GM21737 (cell line): ENCODE measurements around the gene IRX1.

Experiments used
- ATAC-seq: cut with Tn5 transposase; IDR thresholded peaks from one replicate; pipeline ENCODE4 v1.9.1; 2021; ENCODE audit warnings: mild to moderate bottlenecking, moderate library complexity; ENCODE audit not compliant: unreplicated experiment

Gene IRX1

DNA sequence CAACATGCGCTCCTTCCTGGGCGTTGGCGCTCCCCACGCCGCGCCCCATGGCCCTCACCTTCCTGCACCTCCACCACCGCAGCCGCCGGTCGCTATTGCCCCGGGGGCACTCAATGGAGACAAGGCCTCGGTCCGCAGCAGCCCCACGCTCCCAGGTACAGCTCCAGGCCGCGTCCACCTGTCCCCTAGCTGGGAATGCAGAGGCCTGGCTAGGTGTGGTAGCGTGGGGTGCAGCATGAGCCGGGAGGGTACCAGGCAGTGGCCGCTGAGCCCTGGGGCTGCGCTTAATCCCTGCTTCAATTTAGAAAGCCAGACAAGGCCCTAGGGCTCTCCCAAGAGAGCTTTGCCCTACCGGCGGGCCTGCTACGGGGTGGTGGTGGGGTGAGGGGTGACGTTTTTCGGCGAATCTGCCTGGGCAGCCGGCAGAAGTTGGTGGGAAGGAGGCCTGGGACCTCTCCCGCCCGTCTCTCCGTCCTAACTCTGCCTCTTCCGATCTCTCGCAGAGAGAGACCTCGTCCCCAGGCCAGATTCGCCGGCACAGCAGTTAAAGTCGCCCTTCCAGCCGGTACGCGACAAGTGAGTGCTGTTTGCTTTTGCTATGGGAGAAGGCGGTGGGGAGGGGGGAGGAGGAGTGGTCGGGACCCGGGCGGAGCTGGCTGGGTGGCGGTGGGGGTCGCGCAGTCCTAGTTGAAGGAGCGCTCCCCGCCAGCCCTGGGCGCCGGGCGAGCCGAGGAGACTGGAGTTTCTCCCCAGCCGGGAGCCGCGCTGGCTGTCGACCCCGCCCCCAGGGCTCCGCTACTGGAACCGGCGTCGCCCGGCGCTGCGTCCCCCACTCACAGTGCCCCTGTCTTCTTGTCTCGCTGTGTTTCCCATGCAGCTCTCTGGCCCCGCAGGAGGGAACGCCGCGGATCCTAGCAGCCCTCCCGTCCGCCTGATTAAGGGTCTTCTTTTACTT, 4.8 kb downstream of the IRX1 start:
- no peak for ATAC-seq

DNA sequence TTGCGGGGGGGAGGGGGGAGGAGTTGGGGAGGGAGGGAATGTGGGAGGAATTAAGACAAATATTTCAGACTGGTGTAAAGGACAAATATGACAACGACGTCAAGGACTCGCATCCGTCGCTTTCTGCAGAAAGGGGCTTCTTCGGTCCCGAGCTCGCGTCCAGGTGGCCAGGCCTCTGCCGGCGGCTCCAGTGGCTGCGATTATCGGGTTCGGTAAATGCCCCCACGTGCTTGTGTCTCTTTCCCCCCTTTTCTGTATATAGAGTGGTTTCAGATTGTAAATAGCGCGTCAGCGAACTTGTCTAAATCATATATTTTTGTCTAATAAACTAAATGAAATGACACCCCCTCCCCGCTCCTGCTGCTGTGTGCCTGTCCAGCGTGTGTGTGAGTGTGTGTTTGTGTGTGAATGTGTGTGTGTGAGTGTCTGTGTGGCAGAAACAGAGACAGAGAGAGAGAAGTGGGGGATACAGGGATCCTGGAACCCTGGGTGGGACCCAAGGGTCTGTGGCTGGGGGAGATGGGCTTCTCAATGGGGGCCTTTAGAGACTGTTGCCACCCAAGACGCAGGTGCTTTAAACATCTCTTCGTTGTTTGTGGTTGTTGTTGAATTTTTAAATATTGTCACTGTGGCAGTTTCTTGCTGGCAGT, 5.6 kb downstream of the IRX1 start:
- ATAC-seq, result no peak

- ATAC-seq, result no peak
Observed at GRCh38 chr5:3601911-3602782, 6.5 kb downstream of the IRX1 start.

GRCh38 chr5:3602785-3603502, 7.3 kb downstream of the IRX1 start:
- no peak for ATAC-seq

- no peak for ATAC-seq
Observed at GRCh38 chr5:3604501-3604900, 8.9 kb downstream of the IRX1 start.

DNA sequence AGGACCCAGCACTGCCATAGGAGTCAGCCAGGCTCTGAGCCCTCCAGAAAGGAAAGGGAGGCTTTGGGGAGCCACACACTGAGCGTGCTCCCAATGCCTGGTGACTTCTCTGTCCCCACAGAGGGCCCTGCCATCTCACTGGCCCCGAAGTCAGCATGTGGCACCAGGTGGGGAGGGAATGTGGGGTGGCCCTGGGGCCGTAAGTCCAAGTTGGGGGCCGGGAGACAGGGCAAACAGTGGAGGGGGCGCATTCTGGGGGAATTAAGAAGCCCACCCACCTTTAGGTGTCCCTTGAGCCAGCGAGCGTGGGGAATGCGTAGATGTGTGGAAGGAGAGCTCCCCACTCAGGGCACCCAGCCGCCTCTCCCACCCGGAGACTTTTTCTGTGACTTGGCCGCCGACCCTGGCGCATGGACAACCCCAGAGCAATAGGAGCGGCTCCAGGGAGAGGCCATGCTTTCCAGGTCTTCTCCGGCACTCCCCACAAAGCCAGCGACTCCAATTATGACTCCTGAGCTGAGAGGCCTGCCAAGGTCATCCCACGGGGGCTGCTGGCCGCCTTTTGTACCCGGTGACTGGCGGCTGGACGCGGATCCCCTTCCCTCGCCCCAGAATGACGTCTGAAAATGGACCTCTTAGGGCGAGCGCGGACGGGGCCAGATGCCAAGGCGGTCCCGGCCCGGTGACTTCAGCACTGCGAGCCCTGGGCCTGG, 9.8 kb downstream of the IRX1 start:
- ATAC-seq, result no peak

GRCh38 chr5:3606121-3606831, 10.6 kb downstream of the IRX1 start:
- no peak for ATAC-seq

DNA sequence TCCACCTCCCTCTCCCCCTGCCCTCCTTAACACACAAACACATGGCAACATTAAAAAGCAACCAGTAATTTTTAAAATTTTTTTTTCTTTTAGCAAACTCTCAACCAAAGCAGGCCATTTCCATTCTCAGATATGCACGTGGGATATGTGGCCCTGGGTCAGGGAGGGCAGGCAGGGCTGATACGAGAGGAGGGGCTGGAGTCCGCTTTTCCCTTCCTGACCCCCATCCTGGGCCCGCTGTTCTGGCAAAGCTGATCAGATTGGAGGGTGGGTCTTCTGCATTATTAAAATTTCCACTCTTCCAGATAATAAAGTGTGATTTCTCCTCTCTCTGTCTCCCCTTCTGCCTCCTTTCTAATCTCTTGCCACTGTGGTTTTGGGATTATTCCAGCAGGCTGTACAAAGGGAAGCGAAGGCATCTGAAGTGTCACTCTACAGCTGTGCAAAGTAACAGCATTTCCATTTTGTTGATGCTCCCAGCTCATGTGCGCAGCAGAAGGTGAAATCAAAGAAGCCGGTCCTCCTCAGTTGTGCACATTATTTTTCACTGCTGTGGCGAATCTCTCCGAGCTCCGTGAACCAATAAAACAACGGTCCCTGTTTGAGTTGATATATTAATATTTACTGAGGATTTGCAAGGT, 12.0 kb downstream of the IRX1 start:
- ATAC-seq, result no peak

GRCh38 chr5:3609120-3609681, 13.6 kb downstream of the IRX1 start:
- ATAC-seq, result no peak

DNA sequence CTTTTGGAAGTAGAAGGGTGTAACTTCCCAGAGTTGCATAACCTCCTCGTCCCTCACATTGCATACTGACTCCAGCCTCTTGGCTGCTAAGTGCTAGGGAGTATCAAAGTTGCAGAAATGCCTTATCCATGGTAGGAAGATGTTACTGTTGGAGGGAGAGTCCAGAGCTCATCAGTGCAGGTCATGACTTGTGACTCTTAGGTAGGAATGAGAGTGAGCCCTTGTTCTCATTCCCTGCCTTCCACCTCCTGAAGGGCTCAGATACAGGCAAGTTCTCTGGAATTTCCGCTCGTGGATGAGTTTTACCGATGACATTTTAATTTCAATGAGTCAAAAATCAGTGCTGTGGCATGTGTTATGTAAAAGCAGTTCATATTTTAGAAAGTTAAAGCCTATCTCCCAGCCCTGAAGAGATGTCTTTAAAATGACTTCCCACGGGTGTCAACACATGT, 17.0 kb downstream of the IRX1 start:
- no peak for ATAC-seq

GRCh38 chr5:3613726-3614125, 18.1 kb downstream of the IRX1 start:
- no peak for ATAC-seq

DNA sequence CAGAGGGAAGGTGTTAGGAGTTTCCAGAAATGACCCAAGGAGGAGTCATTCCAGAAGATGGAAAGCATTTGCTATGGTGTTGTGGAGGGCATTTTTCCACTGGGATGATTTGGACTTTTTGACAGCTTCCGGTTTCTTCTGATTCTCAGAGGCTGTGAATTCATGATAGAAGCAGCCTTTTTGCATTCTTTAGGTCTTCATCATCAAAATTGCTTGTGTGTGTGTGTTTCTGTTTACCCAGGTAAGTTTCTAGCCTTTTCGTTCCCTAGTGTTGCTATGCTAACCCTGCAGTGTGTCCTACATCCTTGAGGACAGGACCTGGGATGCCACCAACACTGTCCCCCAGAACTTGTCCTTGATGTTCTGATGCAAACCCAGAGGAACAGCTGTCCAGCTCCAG, 19.6 kb downstream of the IRX1 start:
- no peak for ATAC-seq

GRCh38 chr5:3615829-3616228, 20.2 kb downstream of the IRX1 start:
- ATAC-seq, result no peak

- ATAC-seq, result no peak
Observed at GRCh38 chr5:3619579-3619978, 23.9 kb downstream of the IRX1 start.

- ATAC-seq, result no peak
Observed at GRCh38 chr5:3622961-3623360, 27.3 kb downstream of the IRX1 start.

DNA sequence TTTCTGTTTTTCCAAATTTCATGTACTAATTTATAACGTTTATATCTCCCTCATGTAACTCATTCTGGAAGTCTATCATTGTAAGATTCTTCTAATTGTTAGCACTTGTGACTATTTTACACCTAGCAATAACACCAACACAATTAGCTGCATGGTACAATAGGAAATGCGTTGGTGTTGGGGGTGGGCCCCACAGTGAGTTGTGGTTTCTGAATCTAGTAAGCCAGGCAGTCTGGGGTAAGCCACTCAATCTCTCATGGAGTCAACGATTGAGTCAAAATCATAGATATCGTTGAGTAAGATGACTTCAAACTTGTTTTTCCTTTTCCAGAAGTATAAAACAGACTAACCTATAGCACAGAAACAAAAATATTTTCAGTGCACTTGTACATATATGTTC, 30.0 kb downstream of the IRX1 start:
- ATAC-seq, result no peak

DNA sequence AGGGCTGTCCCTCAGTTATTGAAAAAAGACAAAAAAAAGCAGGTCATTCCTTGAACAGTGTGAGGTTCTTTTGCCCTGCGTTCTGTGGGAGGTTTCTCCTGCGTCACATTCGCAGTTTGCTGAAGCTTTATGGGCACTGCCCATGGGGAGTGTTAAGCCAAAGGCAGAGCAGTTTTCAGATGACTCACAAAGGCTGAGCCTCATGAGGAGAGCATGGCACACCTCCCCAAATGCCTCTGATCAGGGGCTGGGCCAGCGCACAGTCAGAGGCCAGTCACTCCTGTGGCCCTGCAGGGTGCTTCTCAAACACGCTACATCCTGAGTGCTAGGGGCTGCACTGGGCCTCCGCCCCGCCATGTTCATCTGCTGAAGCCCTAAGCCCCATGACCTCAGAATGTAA, 38.4 kb downstream of the IRX1 start:
- ATAC-seq, result no peak

DNA sequence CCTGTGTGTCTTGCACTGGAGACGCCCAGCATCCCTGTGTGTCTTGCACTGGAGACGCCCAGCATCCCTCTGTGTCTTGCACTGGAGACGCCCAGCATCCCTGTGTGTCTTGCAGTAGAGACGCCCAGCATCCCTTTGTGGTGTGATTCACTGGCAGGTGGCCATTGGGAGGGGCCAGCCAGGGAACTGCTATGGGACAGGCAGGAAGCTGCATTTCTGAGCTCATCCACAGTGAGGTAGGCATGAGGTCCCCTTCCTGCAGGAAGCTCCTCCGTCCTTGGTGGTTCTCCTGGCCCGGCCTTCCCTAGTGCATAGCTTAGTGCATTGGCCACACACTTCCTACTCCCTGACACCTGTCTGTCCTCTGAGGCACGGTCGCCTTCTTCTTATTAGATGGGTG, 43.5 kb downstream of the IRX1 start:
- ATAC-seq, result no peak

DNA sequence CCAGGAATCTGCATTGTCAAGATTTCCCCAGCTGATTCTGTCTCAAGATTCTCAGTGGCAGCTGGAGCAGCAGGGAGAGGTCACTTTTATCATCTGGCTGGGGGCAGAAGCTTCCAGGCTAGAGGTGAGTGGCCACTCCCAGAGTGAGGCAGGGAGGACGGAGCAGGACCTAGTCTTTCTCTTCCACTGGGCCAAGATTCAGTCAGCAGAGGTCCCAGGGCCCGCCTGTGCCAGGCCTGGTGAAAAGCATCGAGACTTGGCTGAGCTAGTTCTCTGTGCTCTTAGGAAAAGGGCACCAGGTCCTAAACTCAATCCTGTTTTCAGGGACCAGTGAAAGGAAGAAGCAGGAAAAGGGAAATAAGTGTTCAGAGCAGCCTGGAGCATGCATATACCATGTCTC, 46.6 kb downstream of the IRX1 start:
- ATAC-seq, result no peak
